Activated naive CD4-positive, alpha-beta T cell treated with anti-CD3 and anti-CD28 coated beads, Interleukin-2, amount 50 U/mL, for 24 hours (primary cell): ENCODE measurements around the gene ZMIZ1.

ENCODE experiments used
- H3K27ac Mint-ChIP-seq: one replicate; pipeline ENCODE4 v1.8.0; 2021; ENCODE audit warnings: mild to moderate bottlenecking, mixed read lengths
- H3K27me3 Mint-ChIP-seq: one replicate; pipeline ENCODE4 v1.8.0; 2021; ENCODE audit warnings: mixed read lengths
- H3K36me3 Mint-ChIP-seq: one replicate; pipeline ENCODE4 v1.8.0; 2021; ENCODE audit warnings: mixed read lengths
- H3K4me1 Mint-ChIP-seq: one replicate; pipeline ENCODE4 v1.8.0; 2021; ENCODE audit warnings: mixed read lengths
- H3K4me3 Mint-ChIP-seq: one replicate; pipeline ENCODE4 v1.8.0; 2021; ENCODE audit warnings: mild to moderate bottlenecking, mixed read lengths
- H3K9me3 Mint-ChIP-seq: one replicate; pipeline ENCODE4 v1.8.0; 2021; ENCODE audit warnings: mixed read lengths

Gene ZMIZ1

DNA sequence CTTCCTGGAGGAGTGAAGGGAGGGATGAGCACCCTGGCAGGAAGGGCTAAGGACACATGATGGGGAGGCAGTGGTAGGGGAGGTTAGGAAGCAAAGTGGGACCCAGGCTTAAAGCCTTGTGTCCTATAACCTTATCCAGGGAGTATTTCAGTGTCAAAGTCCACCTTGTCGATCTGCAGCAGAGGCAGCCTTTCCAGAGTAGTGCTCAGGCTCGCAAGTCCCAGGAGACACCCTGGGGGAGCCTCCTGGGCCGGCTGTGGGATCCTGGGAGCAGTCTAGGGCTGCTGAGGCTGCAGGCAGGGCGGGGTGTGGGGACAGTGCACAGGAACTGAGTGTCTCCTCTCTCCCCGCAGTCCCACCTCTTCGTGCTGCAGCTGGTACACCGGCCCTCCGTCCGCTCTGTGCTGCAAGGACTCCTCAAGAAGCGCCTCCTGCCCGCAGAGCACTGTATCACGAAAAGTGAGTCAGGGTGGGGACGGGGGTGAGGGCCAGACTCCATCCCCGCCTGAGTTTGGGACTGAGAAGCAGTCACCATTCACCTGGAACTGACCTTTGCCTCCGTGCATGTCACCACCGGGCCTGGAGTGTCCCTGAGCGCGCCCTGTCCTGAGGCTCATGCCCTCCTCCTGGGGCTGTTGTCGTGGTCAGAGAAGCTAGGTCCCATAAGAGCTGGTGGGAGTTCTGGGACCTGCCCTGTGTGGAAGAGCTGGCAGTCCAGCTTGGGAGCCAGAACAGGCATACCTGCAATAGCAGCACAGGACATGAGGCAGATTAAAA lies 233.2 kb downstream of the ZMIZ1 start:
- Mint-ChIP-seq H3K4me1 (no peaks in the 10 kb centered on the region), H3K27me3 (no peaks in the 10 kb centered on the region), H3K27ac (no peak overlapping the region), H3K4me3 (no peak overlapping the region), H3K36me3 (peaks cover 15% of the 10 kb centered on the region), H3K9me3 (no peaks in the 10 kb centered on the region)

- H3K36me3 Mint-ChIP-seq = peaks cover 22% of the 10 kb centered on the region
- H3K27me3 Mint-ChIP-seq = no peaks in the 10 kb centered on the region
- no peak overlapping the region for H3K27ac Mint-ChIP-seq
- no peaks in the 10 kb centered on the region for H3K4me1 Mint-ChIP-seq
- no peak overlapping the region for H3K4me3 Mint-ChIP-seq
- H3K9me3 Mint-ChIP-seq = no peaks in the 10 kb centered on the region
Observed at GRCh38 chr10:79303631-79304478, 235.1 kb downstream of the ZMIZ1 start.

DNA sequence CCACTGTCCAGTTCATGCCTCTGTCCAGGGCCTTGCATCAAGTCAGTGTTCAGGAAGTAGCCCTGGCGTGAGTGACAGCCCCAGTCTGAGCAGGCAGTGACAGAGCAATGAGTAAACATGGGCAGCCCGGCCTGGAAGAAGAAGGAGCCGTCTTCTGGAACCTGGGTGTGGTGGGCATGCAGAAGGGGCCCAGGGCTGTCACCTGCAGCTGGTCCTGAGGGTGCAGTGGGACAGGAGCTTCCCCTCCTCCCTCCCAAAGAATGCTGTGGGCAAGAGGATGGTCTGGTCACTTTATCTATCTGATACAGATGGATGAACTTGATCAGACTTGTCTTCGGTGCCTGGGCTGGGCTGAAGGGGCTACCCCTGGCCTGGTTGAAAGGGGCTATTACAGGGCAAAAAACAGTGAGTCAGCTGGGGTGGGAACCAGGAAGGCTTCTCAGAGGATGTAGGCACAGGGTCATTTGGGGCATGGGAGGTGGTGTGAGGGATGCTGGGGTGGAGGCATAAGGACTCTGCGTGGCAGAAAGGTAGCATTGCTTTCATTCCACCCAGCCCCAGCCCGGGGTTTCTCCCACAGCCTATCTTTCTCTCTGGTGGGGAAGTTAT lies 235.8 kb downstream of the ZMIZ1 start:
- H3K27me3 Mint-ChIP-seq = no peaks in the 10 kb centered on the region
- no peak overlapping the region for H3K4me3 Mint-ChIP-seq
- no peaks in the 10 kb centered on the region for H3K4me1 Mint-ChIP-seq
- H3K9me3 Mint-ChIP-seq = no peaks in the 10 kb centered on the region
- H3K27ac Mint-ChIP-seq = no peak overlapping the region
- peaks cover 22% of the 10 kb centered on the region for H3K36me3 Mint-ChIP-seq

- Mint-ChIP-seq H3K9me3 (no peaks in the 10 kb centered on the region), H3K27me3 (no peaks in the 10 kb centered on the region), H3K27ac (no peak overlapping the region), H3K4me1 (no peaks in the 10 kb centered on the region), H3K36me3 (peaks cover 17% of the 10 kb centered on the region), H3K4me3 (no peak overlapping the region)
Observed at GRCh38 chr10:79305515-79305914, 236.7 kb downstream of the ZMIZ1 start.

DNA sequence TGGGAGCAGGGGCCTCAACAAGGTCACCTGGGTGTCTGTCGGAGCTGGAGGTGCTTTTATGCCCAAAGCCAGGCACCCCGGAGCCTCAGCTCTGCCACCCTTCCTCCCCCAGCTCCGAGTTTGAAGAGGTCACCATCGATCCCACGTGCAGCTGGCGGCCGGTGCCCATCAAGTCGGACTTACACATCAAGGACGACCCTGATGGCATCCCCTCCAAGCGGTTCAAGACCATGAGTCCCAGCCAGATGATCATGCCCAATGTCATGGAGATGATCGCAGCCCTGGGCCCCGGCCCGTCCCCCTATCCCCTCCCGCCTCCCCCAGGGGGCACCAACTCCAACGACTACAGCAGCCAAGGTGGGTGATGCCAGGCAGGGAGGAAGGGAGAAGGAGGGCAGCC lies 237.2 kb downstream of the ZMIZ1 start:
- no peak overlapping the region for H3K27ac Mint-ChIP-seq
- H3K9me3 Mint-ChIP-seq = no peaks in the 10 kb centered on the region
- no peaks in the 10 kb centered on the region for H3K27me3 Mint-ChIP-seq
- H3K4me3 Mint-ChIP-seq = no peak overlapping the region
- no peaks in the 10 kb centered on the region for H3K4me1 Mint-ChIP-seq
- H3K36me3 Mint-ChIP-seq = peaks cover 17% of the 10 kb centered on the region

DNA sequence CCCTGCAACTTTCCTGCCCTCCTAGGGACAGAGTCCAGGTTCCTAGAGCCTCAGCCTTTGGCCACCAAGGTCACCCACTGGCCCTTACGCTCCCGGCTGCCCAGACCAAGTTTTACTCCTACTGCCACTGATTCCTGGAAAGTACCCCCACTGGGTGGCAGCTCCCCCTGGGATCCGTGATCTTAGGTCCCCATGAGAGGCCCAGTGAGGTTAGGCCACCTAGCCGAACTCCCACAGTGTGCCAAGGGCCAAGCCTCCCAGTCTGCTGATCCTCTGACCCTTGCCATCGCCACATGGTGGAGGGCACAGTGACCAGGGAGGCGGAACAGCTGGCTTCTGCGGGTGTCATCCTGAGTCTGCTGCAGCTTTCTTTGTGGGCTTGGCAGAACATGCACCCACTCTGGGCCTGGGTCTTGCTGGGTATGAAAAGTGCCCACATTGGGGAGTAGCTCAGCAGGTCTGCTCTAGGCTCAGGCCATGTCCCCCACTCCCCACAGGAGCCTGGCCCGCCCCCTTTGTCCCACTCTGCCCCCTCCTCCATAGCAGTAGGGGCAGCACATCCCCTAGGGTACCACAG lies 238.0 kb downstream of the ZMIZ1 start:
- Mint-ChIP-seq H3K4me1 (no peaks in the 10 kb centered on the region), H3K36me3 (peaks cover 13% of the 10 kb centered on the region), H3K9me3 (no peaks in the 10 kb centered on the region), H3K27me3 (no peaks in the 10 kb centered on the region), H3K4me3 (no peak overlapping the region), H3K27ac (no peak overlapping the region)

- Mint-ChIP-seq H3K4me1 (no peaks in the 10 kb centered on the region), H3K4me3 (no peak overlapping the region), H3K27ac (peak overlapping the region; percentile 37), H3K27me3 (no peaks in the 10 kb centered on the region), H3K9me3 (no peaks in the 10 kb centered on the region), H3K36me3 (peaks cover 13% of the 10 kb centered on the region)
Observed at GRCh38 chr10:79308016-79308415, 239.2 kb downstream of the ZMIZ1 start.

GRCh38 chr10:79308969-79309665 lies 240.4 kb downstream of the ZMIZ1 start:
- no peak overlapping the region for H3K27ac Mint-ChIP-seq
- no peaks in the 10 kb centered on the region for H3K9me3 Mint-ChIP-seq
- no peaks in the 10 kb centered on the region for H3K4me1 Mint-ChIP-seq
- H3K27me3 Mint-ChIP-seq = no peaks in the 10 kb centered on the region
- H3K4me3 Mint-ChIP-seq = no peak overlapping the region
- H3K36me3 Mint-ChIP-seq = peaks cover 13% of the 10 kb centered on the region

DNA sequence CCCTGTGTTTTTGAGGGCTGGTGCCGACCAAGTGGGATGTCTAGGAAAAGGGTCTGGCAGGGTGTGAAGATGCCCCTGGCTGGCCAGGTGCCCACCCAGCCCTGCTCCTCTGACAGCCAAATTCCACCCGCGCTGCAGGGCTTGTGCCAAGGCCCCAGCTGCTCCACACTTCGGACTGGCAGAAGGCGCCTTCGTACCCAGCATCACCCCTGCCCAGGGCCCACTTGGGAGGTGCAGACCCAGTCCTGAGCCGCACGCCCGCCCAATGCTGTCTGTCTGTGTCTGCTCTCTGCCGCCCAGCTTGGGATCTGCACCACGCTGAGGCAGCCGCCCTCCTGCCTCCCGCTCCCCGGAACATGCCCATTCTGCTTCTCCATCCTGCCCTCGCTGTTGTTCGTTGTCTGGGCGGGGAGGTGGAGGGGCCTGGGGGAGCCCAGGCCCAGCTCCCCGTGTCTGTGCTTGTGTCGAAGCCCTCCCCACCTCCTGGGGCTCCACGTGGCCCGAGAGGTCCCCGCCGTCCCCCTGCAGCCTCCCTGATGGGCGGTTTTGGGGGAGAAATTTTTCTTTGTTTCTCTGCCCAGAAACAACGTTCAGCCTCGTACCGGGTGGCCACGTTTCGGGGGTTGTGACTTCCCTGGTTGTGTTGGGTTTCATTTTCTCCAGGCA lies 241.6 kb downstream of the ZMIZ1 start:
- Mint-ChIP-seq H3K9me3 (no peaks in the 10 kb centered on the region), H3K27me3 (no peaks in the 10 kb centered on the region), H3K27ac (no peak overlapping the region), H3K4me1 (peaks cover 2% of the 10 kb centered on the region), H3K36me3 (peaks cover 13% of the 10 kb centered on the region), H3K4me3 (no peak overlapping the region)

- H3K9me3 Mint-ChIP-seq = no peaks in the 10 kb centered on the region
- H3K4me1 Mint-ChIP-seq = peaks cover 9% of the 10 kb centered on the region
- H3K27ac Mint-ChIP-seq = no peak overlapping the region
- H3K27me3 Mint-ChIP-seq = no peaks in the 10 kb centered on the region
- H3K36me3 Mint-ChIP-seq = peaks cover 13% of the 10 kb centered on the region
- H3K4me3 Mint-ChIP-seq = no peak overlapping the region
Observed at GRCh38 chr10:79310911-79311573, 242.3 kb downstream of the ZMIZ1 start.

- H3K4me1 Mint-ChIP-seq = peaks cover 16% of the 10 kb centered on the region
- H3K27me3 Mint-ChIP-seq = no peaks in the 10 kb centered on the region
- no peak overlapping the region for H3K27ac Mint-ChIP-seq
- no peak overlapping the region for H3K4me3 Mint-ChIP-seq
- H3K36me3 Mint-ChIP-seq = peaks cover 11% of the 10 kb centered on the region
- no peaks in the 10 kb centered on the region for H3K9me3 Mint-ChIP-seq
Observed at GRCh38 chr10:79311581-79312407, 243.0 kb downstream of the ZMIZ1 start.

GRCh38 chr10:79312601-79313187 lies 243.9 kb downstream of the ZMIZ1 start:
- H3K9me3 Mint-ChIP-seq = no peaks in the 10 kb centered on the region
- no peaks in the 10 kb centered on the region for H3K27me3 Mint-ChIP-seq
- peaks cover 10% of the 10 kb centered on the region for H3K36me3 Mint-ChIP-seq
- H3K4me1 Mint-ChIP-seq = peaks cover 25% of the 10 kb centered on the region
- H3K4me3 Mint-ChIP-seq = no peak overlapping the region
- no peak overlapping the region for H3K27ac Mint-ChIP-seq

- H3K4me3 Mint-ChIP-seq = no peak overlapping the region
- no peaks in the 10 kb centered on the region for H3K9me3 Mint-ChIP-seq
- H3K36me3 Mint-ChIP-seq = peaks cover 5% of the 10 kb centered on the region
- H3K27ac Mint-ChIP-seq = no peak overlapping the region
- peaks cover 31% of the 10 kb centered on the region for H3K4me1 Mint-ChIP-seq
- H3K27me3 Mint-ChIP-seq = no peaks in the 10 kb centered on the region
Observed at GRCh38 chr10:79313320-79313719, 244.6 kb downstream of the ZMIZ1 start.
